ENCODE measurements around the gene VWA1.

DNA sequence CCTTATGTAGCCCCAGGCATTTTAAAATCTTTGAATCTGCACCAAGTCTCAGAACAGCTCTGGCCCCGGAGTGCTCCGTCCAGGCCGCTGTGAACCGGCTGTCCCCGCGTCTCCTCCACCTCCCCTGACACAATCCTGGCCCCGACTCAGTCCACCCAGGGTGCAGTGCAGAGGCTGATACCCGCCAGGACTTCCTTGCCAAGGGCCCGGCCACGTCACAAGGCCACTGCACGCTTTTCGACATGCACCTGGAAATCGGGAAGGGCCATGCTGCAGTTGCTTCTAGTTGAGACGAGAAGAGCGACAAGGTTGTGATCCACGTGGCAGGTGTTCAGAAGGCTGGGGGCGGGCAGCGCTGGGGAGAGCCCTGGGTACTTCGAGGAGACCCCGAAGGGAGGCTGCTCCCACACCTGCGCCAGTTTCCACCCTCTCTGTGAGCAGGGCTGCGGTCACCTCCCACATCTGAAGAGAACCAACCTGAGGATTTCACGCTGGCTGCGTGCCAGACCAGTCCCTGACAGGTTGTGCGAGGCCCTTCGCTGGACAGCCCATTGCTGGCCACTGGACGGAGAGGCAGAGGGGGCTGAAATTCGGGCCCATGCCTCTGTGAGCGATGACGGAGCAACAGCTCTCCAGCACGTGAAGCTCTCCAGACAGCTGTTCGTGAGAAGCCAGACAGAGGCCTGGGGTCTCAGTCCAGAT lies 6.7 kb downstream of the VWA1 start:
- TF ChIP-seq, protein P1, sequence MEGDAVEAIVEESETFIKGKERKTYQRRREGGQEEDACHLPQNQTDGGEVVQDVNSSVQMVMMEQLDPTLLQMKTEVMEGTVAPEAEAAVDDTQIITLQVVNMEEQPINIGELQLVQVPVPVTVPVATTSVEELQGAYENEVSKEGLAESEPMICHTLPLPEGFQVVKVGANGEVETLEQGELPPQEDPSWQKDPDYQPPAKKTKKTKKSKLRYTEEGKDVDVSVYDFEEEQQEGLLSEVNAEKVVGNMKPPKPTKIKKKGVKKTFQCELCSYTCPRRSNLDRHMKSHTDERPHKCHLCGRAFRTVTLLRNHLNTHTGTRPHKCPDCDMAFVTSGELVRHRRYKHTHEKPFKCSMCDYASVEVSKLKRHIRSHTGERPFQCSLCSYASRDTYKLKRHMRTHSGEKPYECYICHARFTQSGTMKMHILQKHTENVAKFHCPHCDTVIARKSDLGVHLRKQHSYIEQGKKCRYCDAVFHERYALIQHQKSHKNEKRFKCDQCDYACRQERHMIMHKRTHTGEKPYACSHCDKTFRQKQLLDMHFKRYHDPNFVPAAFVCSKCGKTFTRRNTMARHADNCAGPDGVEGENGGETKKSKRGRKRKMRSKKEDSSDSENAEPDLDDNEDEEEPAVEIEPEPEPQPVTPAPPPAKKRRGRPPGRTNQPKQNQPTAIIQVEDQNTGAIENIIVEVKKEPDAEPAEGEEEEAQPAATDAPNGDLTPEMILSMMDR (optimal IDR thresholded peaks at IDR 0.05 in 1 of 3, IDR thresholded peaks at IDR 0.05 in 1 of 3, conservative IDR thresholded peaks at IDR 0.05 in 1 of 3; ENCODE audit: extremely low read depth in 1 of 3, insufficient read depth in 2 of 3, low read length in 3 of 3) = no peak
- no peak for TF ChIP-seq EZH2 (IDR thresholded peaks at IDR 0.05; ENCODE audit: low read length)
